K562 (cell line): Measurements from ENCODE around the gene PELI3. TPM values are rescaled to one million over a fixed set of nuclear protein-coding genes. Genes with fewer than 3 reads are reported as not detected.

Experiments used
- ATAC-seq: fragments of 200-7000 bp; cut with Tn5 transposase; 3 replicates; pipeline ENCODE4 v1.9.1; 2020; ENCODE audit warnings: moderate library complexity
- BruUV-seq: library from RNA; stranded (reverse); fragments of 400-500 nt; replicated peaks from 2 replicates; lab custom pipeline; 2021; lab: Mats Ljungman, UMichigan
- CTCF ChIA-PET: fragments of 300-600 bp; formaldehyde crosslinking; extraction: SDS; loops from one replicate; lab custom pipeline; 2021; ENCODE audit warnings: low intra/inter-chr PET ratio; lab: Yijun Ruan, JAX
- POLR2A ChIA-PET: fragments of 300-600, 350-650 bp; sonication (Branson Sonifier 250); formaldehyde crosslinking; extraction: SDS; loops from one replicate; lab custom pipeline; 2021; ENCODE audit warnings: antibody characterized with exemption, inconsistent platforms; lab: Yijun Ruan, JAX
- DNase-seq, 4 experiments: peaks; one replicate each; pipeline versions ENCODE4 v3.0.0 to v3.0.0-alpha.2; 2011 to 2018; ENCODE audit warnings: low spot score in 3 of 4, mixed read lengths in 3 of 4; ENCODE audit errors: extremely low read depth in 1 of 4
- FAIRE-seq: peaks from 2 replicates; lab custom pipeline; 2011; peaks lifted over from hg19 to GRCh38; lab: Jason Lieb, UNC
- H2AFZ ChIP-seq: 2 replicates; pipeline ENCODE4 v1.6.0; 2011; ENCODE audit warnings: low read depth, low read length, control low read depth, inconsistent platforms
- H3K27ac ChIP-seq: fragments of 200-600 bp; 3 replicates; pipeline ENCODE4 v1.8.0; 2011; ENCODE audit warnings: low read depth, mild to moderate bottlenecking, control low read depth, inconsistent platforms, low read length, moderate library complexity, mixed read lengths; ENCODE audit errors: extremely low read depth
- H3K27me3 ChIP-seq, 2 experiments: fragments of 300-600 bp in 1 of 2; 2 replicates in 1 of 2; 3 replicates in 1 of 2; pipeline versions ENCODE4 v1.6.0 to v1.8.0; 2011; ENCODE audit warnings: inconsistent platforms in 2 of 2, low read length in 2 of 2, mild to moderate bottlenecking in 1 of 2, mixed read lengths in 1 of 2, moderate library complexity in 1 of 2; ENCODE audit not compliant: control insufficient read depth in 2 of 2, insufficient read depth in 2 of 2
- H3K36me3 ChIP-seq: fragments of 300-600 bp; 3 replicates; pipeline ENCODE4 v1.8.0; 2011; ENCODE audit warnings: mild to moderate bottlenecking, low read length, inconsistent platforms; ENCODE audit not compliant: control insufficient read depth, insufficient read depth
- H3K4me1 ChIP-seq, 2 experiments: fragments of 200-600 bp in 1 of 2; replicated peaks in 1 of 2; 2 replicates in 1 of 2; 3 replicates in 1 of 2; pipeline versions ENCODE4 v1.5.1 to v1.8.0; 2011; ENCODE audit warnings: inconsistent platforms in 2 of 2, low read length in 2 of 2, mild to moderate bottlenecking in 1 of 2, mixed read lengths in 1 of 2, moderate library complexity in 1 of 2; ENCODE audit not compliant: control insufficient read depth in 2 of 2, insufficient read depth in 2 of 2
- H3K4me2 ChIP-seq: 2 replicates; pipeline ENCODE4 v1.6.1; 2011; ENCODE audit warnings: low read length, control low read depth, inconsistent platforms, mixed read lengths; ENCODE audit not compliant: insufficient read depth
- H3K4me3 ChIP-seq: fragments of 200-600 bp; sonication (generic), shearing (Covaris generic); 2 replicates; pipeline ENCODE4 v1.5.1; 2016; ENCODE audit warnings: control low read depth, inconsistent platforms
- H3K79me2 ChIP-seq: fragments of 200-600 bp; 3 replicates; pipeline ENCODE4 v1.8.0; 2011; ENCODE audit warnings: low read length, inconsistent platforms; ENCODE audit not compliant: control insufficient read depth, insufficient read depth
- H3K9ac ChIP-seq, 2 experiments: 2 replicates each; pipeline versions ENCODE4 v1.6.0 to v1.6.1; 2011; ENCODE audit warnings: low read depth in 2 of 2, low read length in 2 of 2, control low read depth in 1 of 2, inconsistent platforms in 1 of 2, mild to moderate bottlenecking in 1 of 2, mixed read lengths in 1 of 2; ENCODE audit not compliant: insufficient read depth in 1 of 2
- H3K9me1 ChIP-seq: one replicate; pipeline ENCODE4 v1.6.0; 2011; ENCODE audit warnings: inconsistent platforms, mild to moderate bottlenecking, low read length, moderate library complexity; ENCODE audit not compliant: control insufficient read depth, insufficient read depth
- H3K9me3 ChIP-seq: replicated peaks from 2 replicates; pipeline ENCODE4 v1.5.1; 2011; ENCODE audit warnings: low read depth, low read length, inconsistent platforms; ENCODE audit not compliant: control insufficient read depth, insufficient read depth
- H4K20me1 ChIP-seq: replicated peaks from 2 replicates; pipeline ENCODE4 v1.6.1; 2011; ENCODE audit warnings: low read length, inconsistent platforms, mixed read lengths; ENCODE audit not compliant: control insufficient read depth, insufficient read depth
- CHD4 ChIP-seq: fragments of 200-600 bp; sonication (generic); IDR thresholded peaks from 3 replicates; pipeline ENCODE4 v1.6.1; 2012; ENCODE audit warnings: low read depth, mild to moderate bottlenecking, mixed read lengths, low read length, inconsistent platforms; ENCODE audit not compliant: insufficient read depth, insufficient replicate concordance, poor library complexity, severe bottlenecking
- COPS2 ChIP-seq: fragments of 450-650 bp; conservative IDR thresholded peaks from 2 replicates; pipeline ENCODE4 v1.6.1; 2016; ENCODE audit warnings: mild to moderate bottlenecking, moderate library complexity
- ELF4 ChIP-seq: fragments of 450-650 bp; formaldehyde crosslinking; IDR thresholded peaks from 2 replicates; pipeline ENCODE4 v1.4.0; 2022; ENCODE audit warnings: missing genetic modification characterization
- FOXJ3 ChIP-seq: sonication (generic); formaldehyde crosslinking; IDR thresholded peaks from 2 replicates; pipeline ENCODE4 v1.4.0; 2020; ENCODE audit warnings: mild to moderate bottlenecking, missing genetic modification reagents
- ILF3 ChIP-seq: fragments of 450-650 bp; IDR thresholded peaks from 2 replicates; pipeline ENCODE4 v1.6.1; 2018; ENCODE audit warnings: antibody characterized with exemption, mild to moderate bottlenecking, moderate library complexity, borderline replicate concordance
- L3MBTL2 ChIP-seq: fragments of 450-650 bp; IDR thresholded peaks from 2 replicates; pipeline ENCODE4 v1.6.1; 2016; ENCODE audit warnings: mild to moderate bottlenecking, moderate library complexity
- MIER1 ChIP-seq: fragments of 450-650 bp; IDR thresholded peaks from 2 replicates; pipeline ENCODE4 v1.6.1; 2016; ENCODE audit warnings: antibody characterized with exemption, mild to moderate bottlenecking, low read depth
- MNT ChIP-seq, 2 experiments: fragments of 450-650 bp; conservative IDR thresholded peaks; 2 replicates each; pipeline ENCODE4 v1.6.1; 2017; ENCODE audit warnings: mild to moderate bottlenecking in 2 of 2, moderate library complexity in 2 of 2
- MTA2 ChIP-seq: fragments of 450-650 bp; IDR thresholded peaks from 2 replicates; pipeline ENCODE4 v1.6.1; 2016; ENCODE audit warnings: low read depth
- NEUROD1 ChIP-seq: fragments of 150-350 bp; IDR thresholded peaks from 2 replicates; pipeline ENCODE4 v1.6.1; 2014; ENCODE audit warnings: borderline replicate concordance, low read length, low read depth; ENCODE audit not compliant: partially characterized antibody
- PHB2 ChIP-seq: fragments of 450-650 bp; IDR thresholded peaks from 2 replicates; pipeline ENCODE4 v1.6.1; 2017; ENCODE audit warnings: low read depth
- PTTG1 ChIP-seq: fragments of 450-650 bp; IDR thresholded peaks from 2 replicates; pipeline ENCODE4 v1.6.1; 2016; ENCODE audit warnings: low read depth, mild to moderate bottlenecking, missing genetic modification characterization, missing compliant biosample characterization
- SAP30 ChIP-seq: fragments of 200-600 bp; sonication (generic); IDR thresholded peaks from 2 replicates; pipeline ENCODE4 v1.6.1; 2012; ENCODE audit warnings: borderline replicate concordance, low read depth, mild to moderate bottlenecking, moderate library complexity, low read length, control low read depth, inconsistent platforms; ENCODE audit not compliant: insufficient read depth, poor library complexity, severe bottlenecking
- SIRT6 ChIP-seq: IDR thresholded peaks from one replicate; pipeline ENCODE4 v1.6.1; 2012; ENCODE audit warnings: low read depth, mild to moderate bottlenecking, control low read depth, inconsistent platforms, low read length, moderate library complexity
- SRF ChIP-seq, 2 experiments: fragments of 250-450, 450-650 bp in 1 of 2; sonication (Bioruptor Pico) in 1 of 2; sonication (generic) in 1 of 2; formaldehyde crosslinking; IDR thresholded peaks; 2 replicates each; pipeline versions ENCODE4 v1.5.0 to v1.5.1; 2020 to 2022; ENCODE audit warnings: mild to moderate bottlenecking in 1 of 2, missing genetic modification reagents in 1 of 2
- STAT5B ChIP-seq: fragments of 250-450 bp; sonication (Bioruptor Pico); IDR thresholded peaks from 2 replicates; pipeline ENCODE4 v1.8.0; 2021; ENCODE audit warnings: mild to moderate bottlenecking, inconsistent platforms
- TEAD2 ChIP-seq: fragments of 450-650 bp; IDR thresholded peaks from 2 replicates; pipeline ENCODE4 v1.6.1; 2016; ENCODE audit warnings: missing genetic modification characterization, control low read depth, missing compliant biosample characterization
- TRIM24 ChIP-seq, 2 experiments: fragments of 450-650 bp; IDR thresholded peaks; 2 replicates each; pipeline ENCODE4 v1.6.1; 2016
- ZBTB12 ChIP-seq: fragments of 250-450 bp; sonication (Bioruptor Pico); IDR thresholded peaks from 2 replicates; pipeline ENCODE4 v1.4.0; 2020
- WGBS: fragments of 100-300 bp; shearing (Covaris generic); methylation state at CpG from one replicate; pipeline ENCODE4 v1.1.6; 2016; ENCODE audit warnings: low coverage, mixed read lengths; ENCODE audit not compliant: insufficient coverage; ENCODE audit errors: missing lambda C conversion rate; 5-methylcytosine and 5-hydroxymethylcytosine counted together
- in situ Hi-C: fragments of 300-500 bp; cut with MboI; formaldehyde crosslinking; loops from 4 replicates; pipeline ENCODE4 v1.15.0; 2018; ENCODE audit warnings: inconsistent platforms, mixed read lengths
- intact Hi-C: fragments of 100-400 bp; cut with micrococcal nuclease; formaldehyde crosslinking; loops from 2 replicates; pipeline ENCODE4 v1.14.2; 2022
- polyA plus RNA-seq, 8 experiments: library from polyadenylated mRNA; depleted of rRNA in 4 of 8; stranded (reverse) in 5 of 8; unstranded in 3 of 8; fragments of >200 nt; fragmentation: Nextera tagmentation in 2 of 8; fragmentation: Illumina TruSeq in 1 of 8; extraction: Ambion mirVana in 2 of 8; extraction: Trizol in 1 of 8; gene quantifications; 2 replicates each; pipeline versions ENCODE4 v1.2.1 to v1.2.3, GENCODE V29; 2011 to 2014; ENCODE audit warnings: inconsistent platforms in 1 of 8, missing spikeins in 1 of 8
- total RNA-seq, 7 experiments: library from RNA; depleted of rRNA in 6 of 7; stranded (reverse); fragments of >200 nt in 6 of 7; fragmentation: Illumina TruSeq in 2 of 7; extraction: Trizol in 2 of 7; gene quantifications; 2 replicates each; pipeline versions ENCODE4 v1.2.1 to v1.2.3, GENCODE V29; 2011 to 2021; ENCODE audit warnings: low replicate concordance in 1 of 7

Gene PELI3
- total and polyA plus RNA-seq, 9 of the 15 experiments (the other 6 are each of a cell fraction or from before 2014, with no cell fraction given): 0.17 to 4.2 (median 1.9) TPM

GRCh38 chr11:66454828-66455227 is 11.9 kb upstream of the PELI3 start:
- DNase-seq (no peak), ATAC-seq (no peak), FAIRE-seq (no peak)
- no peaks in the 10 kb centered on the region for H3K36me3 ChIP-seq
- H3K9me1 ChIP-seq: no peaks in the 10 kb centered on the region
- H3K27me3 ChIP-seq: peaks cover 5 to 35% of the 10 kb centered on the region in 2 experiments; a peak in 4 of 5 replicates
- H2AFZ ChIP-seq: no peak overlapping the region
- ChIA-PET CTCF (no interaction called here), POLR2A (interaction anchor here (0.8 to 2.6 kb wide), 3 partner anchors 16 to 373 kb away, joined by 3 to 9 read pairs (median 5); partner anchors contain the start of genes DPP3 and MRPL11)
- no TSS peak for BruUV-seq
- in situ Hi-C loops (no loop called here), intact Hi-C loops (no loop called here)
- peaks cover 0 to 4% of the 10 kb centered on the region in 2 experiments; a peak in 1 of 5 replicates for H3K4me1 ChIP-seq
- H3K4me3 ChIP-seq: no peak overlapping the region
- no peak overlapping the region for H3K4me2 ChIP-seq
- no peak overlapping the region for H3K9ac ChIP-seq
- H3K27ac ChIP-seq: no peak overlapping the region
- 9% methylated on average over 3 of the region's 3 CpGs for WGBS
- H3K79me2 ChIP-seq: no peaks in the 10 kb centered on the region
- TF ChIP-seq ILF3 (no peak), TEAD2 (tag) (no peak), PHB2 (no peak), ELF4 (CRISPR knock-in tag) (no peak), MIER1 (no peak), FOXJ3 (CRISPR knock-in tag) (no peak), SIRT6 (no peak), L3MBTL2 (no peak), ZBTB12 (CRISPR knock-in tag) (no peak), PTTG1 (tag) (no peak), NEUROD1 (no peak), CHD4 (no peak), STAT5B (no peak), COPS2 (no peak), SRF (CRISPR knock-in tag; IDR thresholded peaks at IDR 0.05) (no peak), MNT (conservative IDR thresholded peaks at IDR 0.05) (no peak), SAP30 (no peak), MTA2 (no peak), TRIM24 (IDR thresholded peaks at IDR 0.05) (no peak)
- H3K9me3 ChIP-seq: 0 out of 2 replicates have a peak, but pooled peaks cover 4% of the 10 kb centered on the region
- no peaks in the 10 kb centered on the region for H4K20me1 ChIP-seq
